ENCODE data around the gene ZKSCAN1.
A peak's percentile ranks its signal among the peaks of the same experiment; 100 is the strongest.

ZKSCAN1 gene

GRCh38 chr7:100040575-100040974, 25.2 kb downstream of the ZKSCAN1 start:
- DNase-seq = no peak

- peak; percentile 40 to 55 (median 42) for DNase-seq
Measured at GRCh38 chr7:100044718-100045117, 29.3 kb downstream of the ZKSCAN1 start.

- no peak for DNase-seq
Measured at GRCh38 chr7:100048680-100049079, 33.3 kb downstream of the ZKSCAN1 start.

- DNase-seq = peak; percentile 86 to 94 (median 89)
Measured at GRCh38 chr7:100049441-100050291, 34.3 kb downstream of the ZKSCAN1 start, which contains the start of gene ZSCAN21. Gene ZSCAN21, plus strand, starts transcription at chr7:100049774. Its CDS starts 7,233 bp downstream, at chr7:100057007.

- DNase-seq = no peak
Measured at GRCh38 chr7:100051611-100052010, 36.2 kb downstream of the ZKSCAN1 start.

- peak; percentile 62 to 69 (median 62) for DNase-seq
Measured at GRCh38 chr7:100053215-100053614, 37.8 kb downstream of the ZKSCAN1 start.

- DNase-seq = no peak
Measured at GRCh38 chr7:100057006-100057405, 41.6 kb downstream of the ZKSCAN1 start.

- no peak for DNase-seq
Measured at GRCh38 chr7:100059251-100059739, 43.9 kb downstream of the ZKSCAN1 start.

- DNase-seq = no peak
Measured at GRCh38 chr7:100061518-100062193, 46.3 kb downstream of the ZKSCAN1 start.

GRCh38 chr7:100063376-100063775, 48.0 kb downstream of the ZKSCAN1 start:
- no peak for DNase-seq

- DNase-seq = no peak
Measured at GRCh38 chr7:100064162-100064561, 48.8 kb downstream of the ZKSCAN1 start.

GRCh38 chr7:100065452-100066186, 50.2 kb downstream of the ZKSCAN1 start:
- no peak for DNase-seq

- no peak for DNase-seq
Measured at GRCh38 chr7:100066953-100067352, 51.6 kb downstream of the ZKSCAN1 start.

- no peak for DNase-seq
Measured at GRCh38 chr7:100069991-100070390, 54.6 kb downstream of the ZKSCAN1 start.

- DNase-seq = no peak
Measured at GRCh38 chr7:100071018-100071723, 55.8 kb downstream of the ZKSCAN1 start.

GRCh38 chr7:100072462-100072861, 57.1 kb downstream of the ZKSCAN1 start:
- no peak for DNase-seq

- DNase-seq = no peak
Measured at GRCh38 chr7:100074841-100075240, 59.4 kb downstream of the ZKSCAN1 start.

GRCh38 chr7:100075418-100075817, 60.0 kb downstream of the ZKSCAN1 start:
- DNase-seq = no peak

GRCh38 chr7:100077205-100077604, 61.8 kb downstream of the ZKSCAN1 start:
- DNase-seq = no peak

GRCh38 chr7:100079024-100079560, 63.7 kb downstream of the ZKSCAN1 start:
- DNase-seq = no peak

GRCh38 chr7:100080907-100081534, 65.6 kb downstream of the ZKSCAN1 start:
- DNase-seq = peak in 2 of 3 donors; percentile 16 to 21

Data from suppressor macrophage treated with lipopolysaccharide for 1 hour (primary cell).